Activated naive CD8-positive, alpha-beta T cell treated with anti-CD3 and anti-CD28 coated beads, Interleukin-2, amount 50 U/mL, for 16 hours (primary cell): ENCODE results near the gene FAM107B.
"Not testable (repeated sequence)": the region's sequence is repeated elsewhere in the genome, so short reads cannot be mapped to it uniquely, and the experiment has no call there.

Experiments
- DNase-seq: peaks from one replicate; pipeline ENCODE4 v3.0.0-alpha.2; 2020; ENCODE audit warnings: low read depth, low spot score

The FAM107B gene

DNA sequence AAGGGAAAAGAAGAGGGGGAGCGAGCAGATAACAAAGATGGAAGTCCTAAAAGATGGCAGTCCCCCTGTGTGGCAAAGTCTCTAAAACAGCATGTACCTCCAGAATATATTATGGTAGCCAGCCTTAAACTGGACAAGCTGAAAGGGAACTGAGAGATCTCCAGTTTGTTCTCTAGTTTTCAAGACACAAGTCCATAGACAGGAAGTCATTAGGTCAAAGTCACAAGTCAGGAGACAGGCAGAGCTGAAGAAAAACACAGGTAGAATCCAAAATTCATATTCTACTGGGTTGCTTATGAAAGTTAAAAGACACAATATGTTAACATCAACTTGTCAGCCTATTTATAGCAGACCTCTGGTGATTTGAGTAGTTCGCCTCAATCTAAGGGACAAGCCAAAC lies 38.7 kb downstream of the FAM107B start:
- no peak for DNase-seq

GRCh38 chr10:14731875-14732512 lies 42.7 kb downstream of the FAM107B start:
- DNase-seq: no peak

DNA sequence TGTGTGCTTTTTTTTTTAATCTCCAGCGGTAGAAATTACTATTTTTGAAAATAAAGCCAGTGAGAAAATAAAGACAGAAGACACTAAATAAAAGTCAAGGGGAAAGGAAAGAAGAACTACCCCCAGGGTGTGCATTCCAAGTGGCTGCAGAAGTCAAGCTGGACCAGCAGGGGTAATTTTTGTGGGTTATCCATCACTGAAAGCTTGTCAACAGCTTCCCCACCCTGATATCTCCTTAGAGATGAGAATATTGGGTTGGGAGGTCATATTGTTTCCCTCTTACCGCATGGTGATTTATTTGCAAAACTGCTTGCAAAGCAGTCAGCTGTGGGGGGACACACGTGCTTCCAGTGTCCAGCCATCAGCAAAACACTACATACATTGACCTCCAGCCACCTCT lies 46.4 kb downstream of the FAM107B start:
- DNase-seq: no peak

DNA sequence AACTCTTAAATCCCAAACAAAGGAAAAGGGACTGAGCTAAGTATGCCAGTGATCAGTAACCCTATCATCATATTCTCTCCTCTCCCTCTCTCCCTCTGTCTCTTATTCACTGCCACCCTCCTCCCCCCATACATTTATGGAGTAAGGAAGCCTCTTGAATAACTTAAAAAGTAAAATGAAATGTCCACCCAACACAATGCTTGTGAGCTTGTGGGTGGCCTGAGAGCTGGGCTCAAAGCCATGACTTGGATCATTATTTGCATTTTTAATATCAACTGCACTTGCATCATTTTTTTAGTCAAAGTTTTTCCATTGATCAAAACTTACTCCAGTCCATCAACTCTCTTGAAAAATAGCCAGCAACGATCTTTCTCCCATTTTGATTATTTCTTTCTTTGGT lies 46.8 kb downstream of the FAM107B start:
- no peak for DNase-seq

- DNase-seq: no peak
These were observed 47.2 kb downstream of the FAM107B start for GRCh38 chr10:14727465-14727864.

GRCh38 chr10:14724931-14725330 lies 49.8 kb downstream of the FAM107B start:
- no peak for DNase-seq

DNA sequence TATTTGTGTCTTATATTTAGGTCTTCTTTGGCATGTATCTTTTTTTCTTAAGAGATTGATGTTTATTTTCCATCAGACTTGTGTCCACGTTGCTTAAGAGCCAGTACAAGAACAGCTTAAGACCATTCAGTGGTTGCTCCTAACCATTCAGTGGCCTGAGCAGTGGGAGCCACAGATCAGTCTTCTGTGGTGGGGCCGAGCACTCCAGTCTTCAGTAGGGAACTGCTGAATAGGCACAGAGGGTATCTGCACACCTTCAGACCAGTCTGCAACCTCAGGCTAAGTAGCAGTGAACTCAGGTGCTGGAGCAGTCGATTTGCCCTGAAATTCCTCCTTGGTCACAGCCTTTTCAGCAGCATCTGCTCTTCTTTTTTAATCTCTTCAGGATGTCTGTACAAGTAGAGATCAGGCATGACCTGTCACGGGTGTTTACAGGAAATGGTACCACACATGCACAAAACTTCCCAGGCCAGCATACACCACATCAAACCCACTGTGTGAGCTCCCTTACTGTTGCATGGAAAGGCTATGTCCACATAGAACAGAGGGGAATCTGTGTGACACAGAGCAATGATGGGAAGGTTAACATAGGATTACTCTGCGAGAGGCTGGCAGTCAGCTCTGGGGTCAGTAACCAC lies 51.5 kb downstream of the FAM107B start:
- no peak for DNase-seq

DNA sequence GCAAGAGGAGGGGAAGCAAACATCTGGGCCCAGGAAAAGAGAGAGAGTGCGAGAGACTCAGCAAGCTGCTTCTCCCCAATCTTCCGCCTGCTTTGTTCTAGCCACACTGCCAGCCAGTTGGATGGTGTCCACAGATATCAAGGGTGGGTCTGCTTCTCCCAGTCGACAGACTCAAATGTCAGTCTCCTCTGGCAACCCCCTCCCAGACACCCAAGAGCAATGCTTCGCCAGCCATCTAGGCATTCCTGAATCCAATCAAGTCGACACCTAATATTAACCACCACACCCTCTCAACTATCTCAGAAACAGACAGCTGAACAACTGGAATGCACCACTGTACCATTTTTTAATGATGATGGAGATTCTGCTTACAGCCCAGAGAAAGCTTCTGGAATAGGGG lies 57.1 kb downstream of the FAM107B start:
- DNase-seq: no peak

GRCh38 chr10:14712991-14713424 lies 61.7 kb downstream of the FAM107B start:
- DNase-seq: no peak

DNA sequence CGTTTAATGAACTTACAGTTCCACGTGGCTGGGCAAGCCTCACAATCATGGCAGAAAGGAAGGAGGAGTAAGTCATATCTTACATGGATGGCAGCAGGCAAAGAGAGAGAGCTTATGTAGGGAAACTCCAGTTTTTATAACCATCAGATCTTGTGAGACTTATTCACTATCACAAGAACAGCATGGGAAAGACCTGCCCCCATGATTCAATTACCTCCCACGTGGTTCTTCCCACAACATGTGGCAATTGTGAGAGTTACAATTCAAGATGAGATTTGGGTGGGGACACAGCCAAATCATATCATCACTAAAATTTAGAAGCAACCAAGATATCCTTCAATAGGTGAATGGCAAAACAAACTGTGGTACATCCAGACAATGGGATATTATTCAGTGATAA lies 65.4 kb downstream of the FAM107B start:
- DNase-seq: not testable (repeated sequence)

DNA sequence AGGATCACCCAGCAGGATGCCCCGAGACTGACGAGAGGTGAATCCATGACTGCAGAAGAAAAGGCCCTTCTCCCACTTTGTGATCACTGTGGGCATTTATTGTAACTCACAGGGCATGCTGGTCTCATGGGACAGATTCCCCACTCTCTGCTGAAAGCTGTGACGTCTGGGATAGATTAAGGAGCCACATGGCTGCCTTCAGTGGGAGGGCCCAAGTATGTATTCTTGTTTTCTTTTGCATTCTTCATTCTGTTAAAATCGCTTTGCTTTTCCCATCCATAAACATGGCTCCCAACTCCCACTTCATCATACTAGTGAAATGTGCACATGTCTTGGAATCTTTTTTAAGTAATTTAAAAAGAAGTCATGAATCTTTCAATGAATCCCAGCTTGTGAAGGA lies 67.2 kb downstream of the FAM107B start:
- DNase-seq: no peak

- no peak for DNase-seq
These were observed 69.0 kb downstream of the FAM107B start for GRCh38 chr10:14705548-14706230.

DNA sequence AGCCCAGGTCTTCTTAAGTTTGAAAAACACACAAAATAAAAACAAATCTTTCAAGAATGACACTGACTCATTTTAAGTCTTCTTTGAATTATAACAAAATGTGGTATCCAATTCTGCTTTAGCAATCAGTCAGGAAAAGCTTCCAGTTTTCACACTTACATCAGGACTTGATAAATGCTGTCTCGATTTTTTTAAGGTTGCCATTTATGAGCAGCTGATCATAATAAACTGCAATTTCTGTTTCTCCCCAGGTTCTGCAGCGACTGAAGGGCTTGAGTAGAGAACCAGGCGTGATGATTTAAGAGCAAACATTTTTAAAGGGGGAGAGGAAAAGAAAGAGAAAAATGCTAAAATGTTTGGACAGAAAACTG lies 71.1 kb downstream of the FAM107B start:
- DNase-seq: no peak

DNA sequence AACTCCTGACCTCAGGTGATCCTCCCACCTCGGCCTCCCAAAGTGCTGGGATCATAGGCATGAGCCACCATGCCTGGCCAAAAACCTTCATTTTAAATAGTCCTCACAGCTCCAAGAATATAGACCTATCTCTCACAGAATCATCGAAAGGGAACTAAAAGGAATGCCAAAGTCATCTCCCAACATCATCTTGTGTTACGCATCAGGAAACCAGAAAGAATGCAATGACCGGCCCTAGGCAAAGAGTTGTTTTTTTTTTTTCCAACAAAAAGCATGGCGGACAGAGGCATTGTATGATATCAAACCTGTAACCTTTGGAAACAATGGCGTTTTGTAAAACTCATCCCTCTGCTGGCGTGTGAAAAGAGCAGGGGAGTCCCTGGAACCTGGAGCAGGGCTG lies 73.2 kb downstream of the FAM107B start:
- DNase-seq: no peak

- DNase-seq: no peak
These were observed 74.2 kb downstream of the FAM107B start for GRCh38 chr10:14700546-14700945.

DNA sequence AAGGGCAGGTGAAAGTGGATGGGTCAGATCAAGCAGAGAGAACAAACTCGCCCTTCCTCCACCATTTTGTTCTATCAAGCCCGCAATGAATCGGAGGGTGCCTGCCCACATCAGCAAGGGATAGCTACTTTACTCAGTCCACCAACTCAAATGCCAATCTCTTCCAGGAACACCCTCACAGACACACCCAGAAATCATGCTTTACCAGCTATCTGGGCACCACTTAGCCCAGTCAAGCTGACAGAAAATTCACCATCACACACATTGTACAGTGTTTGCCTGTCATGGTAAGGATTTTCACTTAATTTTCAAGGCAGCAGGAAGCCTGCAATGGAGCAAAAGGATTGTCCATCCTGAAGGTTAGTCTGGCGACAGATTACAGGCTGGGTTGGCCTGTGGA lies 75.2 kb downstream of the FAM107B start:
- DNase-seq: no peak

- DNase-seq: no peak
These were observed 75.9 kb downstream of the FAM107B start for GRCh38 chr10:14698829-14699170.

DNA sequence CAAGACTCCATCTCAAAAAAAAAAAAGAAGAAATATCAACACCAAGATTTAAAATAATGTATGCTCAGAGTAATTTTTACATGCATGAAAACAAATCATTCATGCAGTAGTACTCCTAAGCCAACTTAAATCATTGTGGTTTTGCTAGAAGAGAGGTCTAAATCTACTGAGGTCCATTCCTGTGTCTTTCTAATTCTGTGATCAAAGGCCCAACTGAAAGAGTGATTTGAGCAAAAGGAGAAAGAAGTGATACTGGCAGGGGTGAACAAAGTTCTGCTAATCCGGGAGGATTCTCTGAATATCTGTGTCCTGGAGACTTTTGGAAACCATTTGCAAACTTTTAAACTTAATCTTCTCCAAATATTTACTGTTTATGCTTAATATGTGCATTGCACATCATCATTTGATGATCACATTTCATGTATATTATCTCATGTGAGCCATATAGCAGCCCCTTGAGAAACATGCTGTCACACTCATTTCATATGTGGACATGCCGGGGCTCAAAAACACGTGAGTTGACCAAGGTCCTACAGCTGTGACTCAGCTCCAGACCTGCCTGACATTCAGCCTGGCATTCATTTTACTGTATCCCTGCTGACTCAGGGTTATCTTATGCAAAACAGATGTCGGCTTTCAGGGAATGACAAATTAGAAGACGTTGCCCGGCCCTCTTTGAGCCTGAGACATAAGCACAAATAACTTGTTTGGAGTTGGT lies 76.4 kb downstream of the FAM107B start:
- no peak for DNase-seq

DNA sequence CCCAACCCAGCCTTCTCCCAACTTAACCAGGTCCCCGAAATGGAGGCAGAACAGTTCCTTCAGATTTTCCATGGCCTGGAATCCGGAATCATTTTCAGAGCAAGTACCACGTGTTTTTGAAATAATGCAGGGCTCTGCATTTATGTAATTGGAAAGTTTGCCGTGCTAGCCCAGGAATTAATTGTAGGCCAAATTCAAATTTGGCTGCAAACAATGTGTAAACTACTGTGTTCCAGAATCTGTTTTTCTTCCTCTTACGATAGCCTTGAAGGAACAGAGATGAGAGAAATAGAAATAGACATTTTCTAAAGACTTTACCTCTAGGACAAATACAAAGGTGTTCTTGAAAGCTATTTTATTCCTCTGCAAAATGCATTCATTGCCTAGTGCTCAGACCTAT lies 77.4 kb downstream of the FAM107B start:
- DNase-seq: no peak

GRCh38 chr10:14696821-14697220 lies 77.9 kb downstream of the FAM107B start:
- DNase-seq: no peak

- no peak for DNase-seq
These were observed 78.7 kb downstream of the FAM107B start for GRCh38 chr10:14695847-14696480.

GRCh38 chr10:14693891-14694290 lies 80.8 kb downstream of the FAM107B start:
- no peak for DNase-seq
